Measurements from ENCODE around the gene DMXL1.

DMXL1 gene

DNA sequence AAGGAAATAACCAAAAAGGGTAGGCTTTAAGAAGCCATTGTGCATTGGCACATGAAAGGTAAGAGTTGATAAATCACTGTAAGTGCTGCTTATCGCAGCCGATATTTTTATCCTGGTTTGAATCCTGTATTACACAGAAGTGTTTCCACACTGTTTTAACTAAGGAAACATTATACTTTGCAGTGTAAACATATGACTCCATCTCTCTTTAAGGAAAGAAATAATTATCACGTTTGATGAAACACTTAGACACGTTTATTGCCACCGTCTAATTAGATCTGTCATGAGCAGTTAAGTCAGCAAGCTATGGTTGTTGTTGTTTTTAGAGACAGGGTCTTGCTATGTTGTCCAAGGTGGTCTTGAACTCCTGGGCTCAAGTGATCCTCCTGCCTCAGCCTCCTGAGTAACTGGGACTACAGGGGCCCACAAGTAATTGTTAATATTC, 199.3 kb downstream of the DMXL1 start:
- DNase-seq: no peak

DNA sequence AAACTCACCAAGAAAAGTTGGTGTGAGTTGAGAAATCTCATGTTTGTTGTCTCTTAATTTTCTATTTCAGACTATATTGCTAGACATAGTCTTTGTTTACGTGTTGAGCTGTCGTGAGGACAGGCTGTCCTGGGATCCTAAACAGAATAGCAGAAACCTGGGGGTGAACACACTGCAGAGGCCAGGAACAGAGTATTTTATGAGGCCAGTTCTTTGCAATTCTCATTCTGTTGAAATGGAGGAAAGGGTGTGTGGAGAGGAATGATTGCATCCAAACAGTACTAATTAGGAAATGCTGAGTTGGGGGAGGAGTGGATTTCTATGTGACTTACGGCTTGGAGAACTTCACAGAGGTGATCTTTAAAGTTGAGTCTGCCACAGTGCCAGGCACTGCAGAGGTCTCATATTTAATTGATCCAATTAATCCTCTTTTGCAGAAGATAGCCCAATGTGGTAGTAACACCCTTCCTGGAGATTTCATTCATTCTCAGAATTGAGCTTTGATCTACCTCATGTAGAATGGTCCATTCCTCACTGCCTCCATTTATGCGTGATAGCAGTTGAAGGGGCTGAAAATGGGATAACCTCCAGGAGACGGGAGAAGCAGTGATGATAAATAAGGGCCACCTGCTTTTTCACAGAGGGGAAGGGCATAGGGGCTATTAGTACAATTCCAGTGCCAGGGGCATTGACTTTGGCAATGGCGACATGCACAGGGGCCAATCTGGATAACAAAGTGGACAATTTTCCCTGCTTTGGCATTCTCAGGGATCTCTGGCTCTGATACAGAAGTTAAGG, 200.3 kb downstream of the DMXL1 start:
- no peak for DNase-seq

DNA sequence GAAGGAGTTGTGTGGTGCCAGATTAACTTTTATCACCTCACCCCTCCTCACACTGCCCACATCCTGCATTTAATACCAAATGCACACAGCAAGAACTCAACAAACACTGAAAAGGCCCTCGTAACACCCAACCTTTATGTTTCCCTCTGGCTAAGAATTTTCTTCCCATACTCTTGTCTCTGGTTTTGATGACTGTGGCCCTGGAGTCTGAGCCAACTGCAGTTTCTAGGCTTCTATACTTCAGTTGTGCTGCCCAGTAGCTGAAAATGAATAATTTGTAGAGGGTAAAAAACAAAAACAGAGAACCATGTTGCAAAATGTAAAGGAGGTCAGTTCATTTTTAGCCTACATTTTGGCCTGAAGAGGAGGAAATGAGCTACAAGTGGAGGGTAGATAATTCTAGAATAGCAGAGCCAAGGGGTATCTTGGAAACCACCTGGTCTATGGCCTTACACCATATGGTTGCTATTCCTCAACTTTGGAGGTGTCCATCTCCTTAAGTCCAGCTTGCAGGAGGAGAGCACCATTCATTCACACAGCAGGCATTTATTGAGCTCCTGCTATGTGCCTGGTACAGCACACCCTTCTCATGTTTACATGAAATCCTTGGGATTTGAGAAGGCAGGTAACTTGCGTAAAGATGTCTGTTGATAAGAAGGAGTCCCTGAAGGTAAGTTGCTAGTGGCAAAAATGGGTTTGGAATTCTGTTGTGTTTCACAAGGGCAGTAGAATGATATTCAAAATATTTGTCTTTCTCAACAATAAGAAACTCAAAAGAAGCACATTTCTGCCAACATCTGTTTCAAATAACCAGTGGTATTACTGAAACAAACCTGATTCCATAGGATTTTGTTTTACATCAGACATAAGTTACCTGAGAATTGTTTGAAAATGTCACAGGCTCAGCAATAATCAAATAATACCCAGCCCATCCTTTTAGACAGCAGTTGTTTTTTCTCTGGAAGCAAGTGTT, 201.2 kb downstream of the DMXL1 start:
- no peak for DNase-seq

DNA sequence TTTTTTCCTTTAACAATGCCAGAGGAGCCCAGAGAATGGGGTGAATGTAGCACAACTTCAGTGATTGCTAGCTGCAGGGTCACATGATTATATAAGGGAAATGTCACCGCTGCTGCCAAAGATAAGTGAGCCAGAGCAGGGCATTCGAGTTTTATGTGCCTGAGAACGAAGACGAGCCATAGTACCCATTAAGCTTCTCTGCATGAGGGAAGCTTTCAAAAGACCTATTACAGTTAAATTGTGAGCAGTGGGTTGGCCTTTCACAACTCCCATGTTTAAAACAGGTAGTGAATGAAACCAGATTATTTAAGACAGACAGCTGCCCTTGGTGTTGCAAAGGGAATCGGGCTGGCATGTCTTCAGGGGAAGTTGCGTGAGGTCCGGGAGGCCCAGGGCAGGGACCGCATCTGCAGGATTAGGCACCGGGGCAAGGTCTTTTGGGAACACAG, 202.5 kb downstream of the DMXL1 start:
- no peak for DNase-seq

DNA sequence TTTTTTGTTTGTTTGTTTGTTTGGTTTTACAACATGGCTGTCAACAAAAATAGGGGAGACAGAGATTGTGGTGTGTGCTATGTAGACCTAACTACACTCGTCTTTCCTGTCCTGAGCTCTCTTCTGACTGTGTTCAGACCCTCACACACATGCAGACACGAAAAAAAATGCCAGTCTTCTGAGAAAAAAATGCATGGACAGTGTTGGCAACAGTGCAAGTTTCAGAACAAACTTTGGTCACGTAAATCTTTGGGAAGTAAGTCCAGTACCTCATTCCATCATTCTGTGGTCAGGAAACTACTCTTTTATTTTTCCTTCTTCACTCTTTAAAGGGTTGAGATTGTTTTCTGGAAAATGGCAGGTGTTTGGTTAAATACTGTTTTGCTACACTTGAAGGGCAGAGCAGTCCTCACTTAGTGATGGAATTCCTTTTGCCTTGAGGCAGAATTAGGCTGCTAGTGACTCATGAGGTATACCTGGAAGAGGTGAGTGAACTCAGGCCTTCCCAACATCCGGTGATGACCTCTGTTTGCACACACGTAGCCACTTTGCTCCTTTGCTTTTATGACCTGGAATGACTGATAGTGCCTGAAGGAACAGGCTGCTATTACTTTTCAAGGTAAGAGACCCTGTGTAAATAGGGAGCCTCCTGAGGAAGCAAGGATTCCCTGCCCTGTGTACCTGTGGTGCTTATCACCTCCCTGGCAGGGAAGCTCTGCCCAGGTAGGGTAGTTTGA, 203.3 kb downstream of the DMXL1 start:
- DNase-seq: no peak

DNA sequence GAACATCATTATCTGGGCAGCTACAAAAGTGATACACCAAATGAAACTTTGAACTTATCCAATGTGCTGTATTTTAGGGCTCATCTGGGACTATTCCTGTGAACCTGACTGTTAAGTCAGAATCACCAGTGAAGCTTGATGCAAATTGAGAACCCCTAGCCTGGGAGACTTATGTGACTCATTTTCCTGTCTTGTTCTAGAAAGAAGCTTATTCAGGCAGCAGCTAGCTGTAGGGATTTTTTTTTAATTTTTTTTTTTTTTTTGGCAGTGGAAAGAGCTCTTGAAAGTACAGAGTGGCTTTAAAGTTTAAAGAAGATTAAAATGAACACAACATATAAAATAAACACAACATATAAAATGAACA, 203.9 kb downstream of the DMXL1 start:
- DNase-seq: no peak

DNA sequence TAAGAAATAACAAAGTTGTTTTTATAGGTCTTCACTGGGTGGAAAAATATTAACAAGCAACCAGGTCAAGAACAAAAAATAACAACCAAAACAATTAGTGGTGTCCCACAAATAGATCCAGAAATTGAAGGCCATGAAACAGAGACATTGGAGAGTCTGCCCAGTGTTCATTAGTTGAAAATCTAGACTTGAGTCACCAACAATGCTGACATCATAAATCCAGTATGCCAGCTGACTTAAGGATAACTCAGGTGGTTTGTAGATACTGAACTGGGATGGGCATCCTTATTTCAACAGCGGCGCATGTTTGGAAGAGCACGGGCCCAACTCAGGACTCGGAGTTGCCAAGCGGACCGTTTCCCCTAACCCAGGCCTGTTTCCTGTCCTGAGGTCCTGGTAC, 204.3 kb downstream of the DMXL1 start:
- no peak for DNase-seq

DNA sequence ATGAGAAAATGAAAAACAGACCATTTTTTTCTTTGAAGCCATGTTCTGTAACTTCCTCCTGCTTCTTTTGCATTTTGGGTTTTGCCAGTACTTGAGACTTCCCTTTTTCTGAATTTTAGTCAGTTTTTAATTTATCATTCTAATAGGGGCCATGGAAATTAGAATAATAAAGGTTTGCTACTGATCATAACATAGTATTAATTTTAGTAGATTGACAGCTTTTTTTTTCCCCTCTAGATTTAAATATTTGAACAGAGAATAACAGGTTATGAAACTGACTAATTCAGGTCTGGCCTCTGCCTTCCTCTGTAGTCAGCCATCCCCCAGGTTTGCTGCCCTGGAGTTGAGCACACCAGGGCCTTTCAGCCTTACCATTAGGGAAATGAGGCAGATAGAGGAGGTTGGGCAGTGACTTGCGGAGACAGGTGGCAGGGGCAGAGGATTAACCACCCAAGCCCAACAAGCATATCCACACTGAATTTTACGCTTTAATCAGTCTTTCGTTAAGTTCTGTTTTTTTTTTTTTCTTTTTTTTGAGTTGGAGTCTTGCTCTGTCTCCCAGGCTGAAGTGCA, 204.8 kb downstream of the DMXL1 start:
- no peak for DNase-seq

DNA sequence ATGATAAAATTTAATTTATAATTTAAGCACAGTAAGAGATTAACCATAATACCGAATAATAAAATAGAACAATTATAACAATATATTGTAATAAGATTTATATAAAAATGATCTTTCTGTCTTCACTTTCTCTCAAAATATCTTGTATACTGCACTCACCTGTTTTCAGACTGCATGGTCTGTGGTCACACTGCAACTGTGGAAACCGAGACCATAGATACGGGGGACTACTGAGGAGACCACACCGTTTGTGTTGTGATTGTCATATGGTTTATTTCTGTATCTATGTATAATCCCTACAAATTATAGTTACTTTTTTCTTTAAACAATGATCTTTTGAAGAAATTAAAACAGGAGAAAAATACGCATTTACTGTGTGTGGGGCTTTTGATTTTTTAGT, 206.1 kb downstream of the DMXL1 start:
- no peak for DNase-seq

DNA sequence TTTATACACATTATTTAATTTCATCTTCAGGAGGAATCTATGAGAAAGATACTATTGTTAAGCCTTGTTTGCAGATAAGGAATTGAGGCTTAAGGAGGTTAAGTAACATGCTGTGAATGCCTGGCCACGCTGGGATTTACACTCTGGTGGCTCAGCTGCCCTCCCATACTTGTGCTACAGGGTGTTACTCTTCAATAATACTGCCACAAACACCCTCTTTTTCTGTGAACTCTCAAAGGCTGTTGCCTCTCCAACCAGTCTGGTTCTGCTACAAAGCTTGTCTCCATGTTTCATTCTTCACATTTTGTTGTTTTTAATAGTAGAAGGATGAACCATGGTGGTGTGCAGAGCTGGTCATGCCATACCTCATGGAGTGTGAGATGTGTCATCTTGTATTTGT, 208.2 kb downstream of the DMXL1 start:
- no peak for DNase-seq

DNA sequence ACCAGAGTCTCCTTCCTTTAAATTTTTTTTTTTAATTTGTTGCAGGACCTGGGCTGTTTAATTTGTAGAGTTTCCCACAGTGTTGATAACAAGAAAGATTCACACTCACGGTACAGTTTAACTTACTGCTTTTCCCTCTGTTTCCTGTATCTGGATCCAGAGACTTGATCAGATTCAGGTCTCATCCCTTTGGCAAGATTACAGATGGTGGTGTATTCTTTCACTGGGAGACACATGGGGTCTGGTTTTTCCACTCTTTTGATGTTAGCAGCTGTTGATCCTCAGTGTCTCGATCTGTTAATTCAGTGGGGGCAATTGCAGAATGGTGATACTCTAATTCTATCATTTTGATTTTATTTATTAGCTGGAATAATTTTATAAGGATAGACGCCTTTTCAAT, 209.5 kb downstream of the DMXL1 start:
- no peak for DNase-seq

DNA sequence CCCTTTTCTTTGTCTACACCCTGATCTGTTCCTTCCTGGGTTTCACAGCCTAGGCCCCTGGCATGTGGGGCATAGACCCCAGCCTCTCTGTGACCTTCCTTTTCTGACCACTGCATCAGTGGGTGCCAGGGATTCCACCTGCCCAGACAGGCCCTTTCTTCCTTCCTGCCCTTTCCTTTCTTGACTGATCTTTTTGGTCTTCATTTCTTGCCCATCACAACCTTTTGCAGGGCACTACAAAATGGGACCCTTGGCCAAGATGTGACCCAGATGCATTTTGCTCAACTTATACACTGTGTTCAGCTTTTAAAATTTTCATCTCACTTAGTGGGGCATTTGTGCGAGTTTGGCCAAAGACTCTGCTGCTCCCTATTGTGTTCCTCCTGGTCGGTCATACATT, 211.7 kb downstream of the DMXL1 start:
- no peak for DNase-seq

DNA sequence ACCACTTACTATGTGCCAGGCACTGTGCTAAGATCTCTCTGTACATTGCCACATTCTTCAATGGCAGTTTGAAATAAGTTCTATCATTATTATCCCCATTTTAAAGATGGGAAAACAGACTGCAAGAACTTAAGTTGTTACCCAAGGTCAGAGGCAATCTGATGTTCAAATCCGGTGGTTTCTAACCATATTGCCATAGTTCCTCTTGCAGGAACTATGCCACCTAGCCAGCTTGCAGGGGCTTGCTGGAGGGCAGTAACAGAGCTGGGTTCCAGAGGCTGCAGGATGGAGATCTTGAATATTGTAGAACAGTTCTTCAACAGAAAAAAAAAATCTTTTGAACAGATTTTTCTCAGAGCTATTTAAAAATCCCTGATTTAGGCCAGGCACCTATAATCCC, 213.1 kb downstream of the DMXL1 start:
- no peak for DNase-seq

DNA sequence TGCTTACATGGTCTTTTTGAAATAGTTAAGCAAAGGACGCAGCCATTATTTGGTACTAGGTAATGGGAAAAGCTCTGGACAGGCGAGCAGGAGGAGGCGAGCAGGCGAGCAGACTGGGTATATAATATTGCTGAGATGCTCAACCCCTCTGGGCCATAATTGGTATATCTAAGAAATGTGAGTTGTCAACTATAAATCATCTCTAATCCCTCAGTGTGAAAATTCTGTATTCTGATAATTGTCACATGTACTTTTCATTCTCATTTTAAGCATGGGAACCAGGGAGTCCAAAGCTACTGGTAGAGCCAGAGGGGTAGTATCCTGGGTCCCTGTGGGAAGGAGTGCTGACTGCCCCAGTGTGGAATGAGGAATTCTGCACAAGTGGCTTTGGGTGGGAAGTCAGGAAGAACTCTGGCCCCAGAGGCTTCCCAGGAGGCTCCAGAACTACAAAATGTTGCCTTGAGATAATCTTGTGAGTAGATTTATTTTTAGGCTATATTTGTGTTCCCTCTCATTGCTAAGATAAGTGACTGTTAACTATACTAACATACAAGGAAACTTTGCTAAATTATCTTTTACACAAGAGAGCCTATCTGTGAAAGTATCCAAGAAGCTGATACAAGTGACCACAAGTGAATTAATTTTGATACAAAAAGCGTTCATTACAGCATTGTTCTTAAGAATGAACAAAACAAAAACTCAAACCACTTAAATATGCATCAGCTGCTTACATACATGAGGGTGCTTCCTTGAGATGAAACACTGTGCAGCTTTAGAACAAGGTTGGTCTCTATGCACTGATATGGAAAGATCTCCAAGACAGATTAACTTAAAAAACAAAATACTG, 214.4 kb downstream of the DMXL1 start:
- no peak for DNase-seq

DNA sequence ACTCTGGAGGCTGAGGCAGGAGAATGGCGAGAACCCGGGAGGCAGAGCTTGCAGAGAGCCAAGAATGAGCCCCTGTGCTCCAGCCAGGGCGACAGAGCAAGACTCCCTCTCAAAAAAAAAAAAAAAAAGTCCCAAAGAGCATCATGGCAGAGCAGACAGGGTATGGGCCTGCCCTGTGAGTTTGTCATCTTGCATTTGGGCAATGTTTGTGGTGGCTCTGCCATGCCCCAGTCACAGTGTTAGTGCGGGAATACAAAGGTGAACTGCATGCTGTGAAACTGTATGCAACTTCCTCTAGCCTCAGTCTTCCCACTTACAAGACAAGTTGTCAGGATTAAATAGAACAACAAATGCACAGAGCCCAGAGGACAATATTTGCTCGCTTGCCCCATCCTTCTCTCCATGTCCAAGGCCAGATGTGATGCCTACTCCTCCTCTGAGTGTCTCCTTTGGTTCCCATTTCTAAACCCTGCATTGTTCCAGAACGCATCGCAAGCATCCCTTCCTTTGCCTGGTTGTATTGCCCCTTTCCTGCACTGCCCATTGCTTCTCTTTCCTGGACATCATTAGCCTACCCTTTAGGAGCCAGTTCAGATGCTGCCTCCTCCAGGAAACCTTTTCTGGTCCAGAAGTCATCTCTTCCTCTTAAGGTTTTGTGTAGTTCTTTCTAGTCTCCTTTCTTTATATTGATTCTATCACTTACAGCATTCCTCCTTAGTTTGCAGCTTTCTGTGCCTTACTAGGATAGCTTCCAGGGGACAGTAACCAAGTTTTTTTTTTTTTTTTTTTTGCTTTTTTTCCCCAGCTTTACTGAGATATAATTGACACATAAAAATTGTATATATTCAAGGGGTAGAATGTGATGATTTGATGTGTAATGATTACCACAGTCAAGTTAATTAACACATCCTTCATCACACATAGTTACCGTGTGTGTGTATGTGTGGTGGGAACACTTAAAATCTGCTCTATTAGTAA, 215.9 kb downstream of the DMXL1 start:
- DNase-seq: no peak

DNA sequence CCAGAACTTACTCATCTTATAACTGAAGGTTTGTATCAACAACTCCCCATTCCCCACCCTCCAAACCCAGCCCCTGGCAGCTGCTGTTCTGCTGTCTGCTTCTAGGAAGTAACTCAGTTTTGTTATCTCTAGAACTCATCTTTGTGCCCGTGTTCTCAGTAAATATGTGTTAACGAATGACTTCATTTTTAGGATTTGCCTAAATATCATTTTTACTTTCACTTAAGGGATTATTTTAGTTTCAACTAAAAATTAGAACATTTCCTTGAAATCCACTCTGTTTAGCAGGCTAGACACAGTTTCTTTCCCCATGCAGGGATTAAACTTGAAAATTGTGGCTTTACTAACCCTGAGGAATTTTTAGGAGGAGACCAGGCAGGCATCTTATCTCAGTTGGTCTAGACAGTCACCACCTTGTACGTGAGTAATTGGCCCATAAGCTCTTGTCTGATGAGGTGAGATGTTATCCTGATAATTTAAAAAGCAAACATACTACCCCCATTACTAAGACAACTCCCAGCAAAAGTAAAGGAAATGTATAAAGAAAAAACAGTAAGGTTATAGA, 216.7 kb downstream of the DMXL1 start:
- DNase-seq: peak in 1 of 4 experiments; percentile 38

DNA sequence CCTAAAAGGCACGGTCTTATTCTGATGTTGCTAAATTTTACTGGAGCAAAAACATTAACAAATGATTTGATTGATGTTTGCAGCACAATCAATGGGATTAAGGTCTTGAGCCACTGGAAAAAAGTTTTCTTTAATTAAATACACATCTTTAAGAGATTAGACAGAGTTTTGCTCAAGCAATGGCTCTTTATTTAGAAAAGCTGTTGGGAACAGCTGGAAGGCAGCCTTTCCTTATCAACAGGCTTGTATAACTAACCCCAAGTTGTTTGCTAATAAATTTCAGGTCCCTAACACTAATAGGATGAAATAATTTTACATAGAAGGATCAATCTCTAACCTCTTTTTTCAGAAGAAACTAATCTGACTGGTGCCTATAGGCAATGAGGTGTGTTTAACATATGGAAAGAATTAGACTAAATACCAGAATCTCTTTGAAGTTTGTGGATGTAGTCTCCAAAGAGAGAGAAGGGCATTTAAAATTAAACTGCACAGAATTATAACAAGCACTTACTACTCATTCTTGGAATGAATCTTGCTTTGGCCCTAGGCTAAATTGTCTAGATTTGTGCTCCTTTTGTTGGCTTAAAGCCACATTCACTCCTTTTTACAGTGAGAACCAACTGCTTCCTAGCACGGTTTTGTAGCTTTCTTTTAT, 217.6 kb downstream of the DMXL1 start:
- no peak for DNase-seq

DNA sequence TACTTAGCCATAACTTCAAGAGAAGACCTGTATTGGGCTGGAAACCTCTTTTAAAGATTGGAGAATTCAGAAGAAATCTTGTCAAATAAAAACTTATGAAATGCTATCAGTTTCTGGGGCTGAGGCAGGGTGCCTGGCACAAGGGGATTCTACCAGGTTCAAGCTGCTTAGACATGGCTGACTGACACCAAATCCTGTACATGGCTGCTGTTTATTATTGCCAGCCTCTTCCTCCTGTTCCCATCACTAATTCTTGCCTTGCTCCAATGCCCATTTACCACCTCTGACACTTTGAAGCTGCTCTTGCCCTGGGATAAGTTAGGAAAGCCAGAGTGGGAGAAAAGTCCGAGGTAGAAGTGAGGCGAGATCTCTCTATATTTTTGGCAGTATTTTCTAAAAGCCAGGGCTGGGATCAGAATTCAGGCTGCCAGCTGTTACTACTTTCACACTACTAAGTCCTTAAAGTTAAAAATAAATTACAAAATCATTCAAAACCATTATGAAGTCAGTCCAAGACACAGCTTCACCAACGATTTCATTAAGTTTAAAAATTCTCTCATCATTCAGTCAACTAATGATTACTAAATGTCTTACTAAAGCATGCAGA, 218.7 kb downstream of the DMXL1 start:
- no peak for DNase-seq

DNA sequence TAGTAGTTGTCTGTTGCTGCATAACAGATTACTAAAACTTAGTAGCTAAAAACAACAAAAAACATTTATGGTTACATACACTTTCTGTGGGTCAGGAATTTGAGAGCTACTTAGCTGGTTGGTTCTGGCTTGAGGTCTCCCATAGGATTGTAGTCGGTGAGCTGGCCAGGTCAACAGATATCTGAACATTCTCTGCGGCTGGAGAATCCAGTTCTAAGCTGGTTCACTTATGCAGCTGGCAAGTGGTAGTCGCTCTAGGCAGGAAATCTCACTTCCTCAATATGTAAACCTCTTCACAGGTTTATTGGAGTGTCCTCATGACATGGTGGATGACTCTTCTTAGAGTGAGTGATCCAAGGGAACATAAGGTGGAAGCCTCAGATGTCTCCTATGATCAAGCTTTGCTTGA, 219.3 kb downstream of the DMXL1 start:
- no peak for DNase-seq
